Measurements from ENCODE around the gene GSTA3. TPM values are rescaled to one million over a fixed set of nuclear protein-coding genes. Genes with fewer than 3 reads are reported as not detected.

The GSTA3 gene
- total and polyA plus RNA-seq, 2 of the 13 experiments (the other 11 are each of a cell fraction or from before 2014, with no cell fraction given), result not detected

- TF ChIP-seq ZNF142 (CRISPR knock-in tag; IDR thresholded peaks at IDR 0.05), result 0 out of 2 replicates have a peak, but pooled peaks have one; percentile 34
- TF ChIP-seq SAP130 (CRISPR knock-in tag; IDR thresholded peaks at IDR 0.05; ENCODE audit: low read depth), result peak; percentile 48
- no peak for TF ChIP-seq HIC2 (CRISPR knock-in tag; IDR thresholded peaks at IDR 0.05; ENCODE audit: low read depth)
- TF ChIP-seq SNAPC5 (CRISPR knock-in tag; IDR thresholded peaks at IDR 0.05; ENCODE audit: borderline replicate concordance), result no peak
- peak; percentile 60; the same call in 1 of the 2 replicates for TF ChIP-seq ZKSCAN5 (CRISPR knock-in tag; IDR thresholded peaks at IDR 0.05)
- peak; percentile 35; the same call in 1 of the 2 replicates for TF ChIP-seq FOSL2 (CRISPR knock-in tag; IDR thresholded peaks at IDR 0.05)
- 0 out of 2 replicates have a peak, but pooled peaks have one; percentile 52 for TF ChIP-seq MEF2D (CRISPR knock-in tag; IDR thresholded peaks at IDR 0.05)
- peak; percentile 40; the same call in 1 of the 2 replicates for TF ChIP-seq TIGD3 (CRISPR knock-in tag; IDR thresholded peaks at IDR 0.05; ENCODE audit: borderline replicate concordance)
- 0 out of 2 replicates have a peak, but pooled peaks have one; percentile 56 for TF ChIP-seq ZNF546 (CRISPR knock-in tag; conservative IDR thresholded peaks at IDR 0.05)
- TF ChIP-seq ZNF574 (CRISPR knock-in tag; IDR thresholded peaks at IDR 0.05), result peak; percentile 69
- peak; percentile 58; the same call in 1 of the 2 replicates for TF ChIP-seq YEATS2 (CRISPR knock-in tag; IDR thresholded peaks at IDR 0.05; ENCODE audit: borderline replicate concordance)
- peak; percentile 71; the same call in 1 of the 2 replicates for TF ChIP-seq ZNF772 (CRISPR knock-in tag; IDR thresholded peaks at IDR 0.05)
- 0 out of 2 replicates have a peak, but pooled peaks have one; percentile 24 for TF ChIP-seq ZNF766 (CRISPR knock-in tag; IDR thresholded peaks at IDR 0.05; ENCODE audit: borderline replicate concordance)
- TF ChIP-seq RFXANK (CRISPR knock-in tag; IDR thresholded peaks at IDR 0.05), result no peak
- TF ChIP-seq ZFP36 (IDR thresholded peaks at IDR 0.05; ENCODE audit: borderline replicate concordance, low read depth, low read length, partially characterized antibody), result peak; percentile 18
- TF ChIP-seq FOXK1 (CRISPR knock-in tag; IDR thresholded peaks at IDR 0.05; ENCODE audit: borderline replicate concordance, low read depth), result peak; percentile 46; the same call in 1 of the 2 replicates
These were observed 27.3 kb downstream of the GSTA3 start (continued) for GRCh38 chr6:52881996-52882841.

Measured in HepG2 (cell line).